Calu3 (cell line): Measurements from ENCODE around the gene KCTD1. TPM values are rescaled to one million over a fixed set of nuclear protein-coding genes. Genes with fewer than 3 reads are reported as not detected.

ENCODE experiments used
- BruUV-seq: library from RNA; stranded (reverse); fragments of 400-500 nt; replicated peaks from 2 replicates; lab custom pipeline; 2021; lab: Mats Ljungman, UMichigan
- CTCF ChIA-PET: fragments of 300-600 bp; sonication (Branson Sonifier 250); formaldehyde crosslinking; loops from one replicate; lab custom pipeline; 2022; ENCODE audit warnings: antibody characterized with exemption; lab: Charles Lee
- DNase-seq: peaks from one replicate; pipeline ENCODE4 v3.0.0; 2022
- H3K27ac Mint-ChIP-seq: one replicate; pipeline ENCODE4 v1.8.0; 2022; ENCODE audit warnings: mixed read lengths; ENCODE audit not compliant: unreplicated experiment
- H3K27me3 Mint-ChIP-seq: one replicate; pipeline ENCODE4 v1.8.0; 2022; ENCODE audit warnings: mixed read lengths; ENCODE audit not compliant: unreplicated experiment
- H3K36me3 Mint-ChIP-seq: one replicate; pipeline ENCODE4 v1.8.0; 2022; ENCODE audit warnings: mild to moderate bottlenecking, moderate library complexity, mixed read lengths; ENCODE audit not compliant: insufficient read depth, unreplicated experiment
- H3K4me1 Mint-ChIP-seq: one replicate; pipeline ENCODE4 v1.8.0; 2022; ENCODE audit warnings: mild to moderate bottlenecking, low read depth, mixed read lengths; ENCODE audit not compliant: unreplicated experiment
- H3K4me3 Mint-ChIP-seq: one replicate; pipeline ENCODE4 v1.8.0; 2022; ENCODE audit warnings: mild to moderate bottlenecking, low read depth, moderate library complexity, mixed read lengths; ENCODE audit not compliant: unreplicated experiment
- H3K9me3 Mint-ChIP-seq: one replicate; pipeline ENCODE4 v1.8.0; 2022; ENCODE audit warnings: low read depth, mixed read lengths; ENCODE audit not compliant: unreplicated experiment
- CTCF ChIP-seq: fragments of 200-600 bp; IDR thresholded peaks from one replicate; pipeline ENCODE4 v1.8.0; 2022; ENCODE audit warnings: antibody characterized with exemption; ENCODE audit not compliant: unreplicated experiment
- intact Hi-C: fragments of 100-400 bp; cut with micrococcal nuclease; formaldehyde crosslinking; loops from one replicate; pipeline ENCODE4 v1.10.0; 2022; ENCODE audit not compliant: unreplicated experiment
- total RNA-seq: library from RNA; stranded (reverse); gene quantifications from 2 replicates; pipeline ENCODE4 v1.2.3, GENCODE V29; 2022

Gene KCTD1
- total RNA-seq, 1 experiment from 2014 or later, result 54.1 TPM

GRCh38 chr18:26480897-26481795, 67.2 kb downstream of the KCTD1 start:
- H3K4me3 Mint-ChIP-seq, result peak overlapping the region; percentile 68
- no peak for TF ChIP-seq CTCF
- H3K4me1 Mint-ChIP-seq, result peaks cover 75% of the 10 kb centered on the region
- peaks cover 58% of the 10 kb centered on the region for H3K36me3 Mint-ChIP-seq
- peak overlapping the region; percentile 99 for H3K27ac Mint-ChIP-seq
- no peaks in the 10 kb centered on the region for H3K27me3 Mint-ChIP-seq
- TSS peak; percentile 93 for BruUV-seq
- CTCF ChIA-PET, result interaction anchor here (0.5 to 2.2 kb wide), 10 partner anchors 12 to 940 kb away, joined by 3 to 21 read pairs (median 6); partner anchors contain the start of gene KCTD1
- peak; percentile 77 for DNase-seq
- intact Hi-C loops, result loop anchor here (2.0 to 10.0 kb wide), 3 partner anchors 44 to 76 kb away; partner anchors contain the start of gene KCTD1
- no peaks in the 10 kb centered on the region for H3K9me3 Mint-ChIP-seq

GRCh38 chr18:26479681-26480079, 68.7 kb downstream of the KCTD1 start:
- intact Hi-C loops, result loop anchor here (2.0 to 10.0 kb wide), 3 partner anchors 43 to 75 kb away; partner anchors contain the start of gene KCTD1
- BruUV-seq, result no TSS peak
- H3K9me3 Mint-ChIP-seq, result no peaks in the 10 kb centered on the region
- no peak for TF ChIP-seq CTCF
- DNase-seq, result no peak
- CTCF ChIA-PET, result interaction anchor here (0.7 to 2.2 kb wide), 3 partner anchors 9 to 69 kb away, joined by 3 to 21 read pairs (median 10); partner anchors contain the start of gene KCTD1
- H3K27me3 Mint-ChIP-seq, result no peaks in the 10 kb centered on the region
- peaks cover 67% of the 10 kb centered on the region for H3K4me1 Mint-ChIP-seq
- H3K4me3 Mint-ChIP-seq, result peak overlapping the region; percentile 47
- H3K36me3 Mint-ChIP-seq, result peaks cover 63% of the 10 kb centered on the region
- H3K27ac Mint-ChIP-seq, result peak overlapping the region; percentile 99

- no peaks in the 10 kb centered on the region for H3K9me3 Mint-ChIP-seq
- BruUV-seq, result no TSS peak
- H3K36me3 Mint-ChIP-seq, result peaks cover 66% of the 10 kb centered on the region
- H3K4me1 Mint-ChIP-seq, result peaks cover 62% of the 10 kb centered on the region
- CTCF ChIA-PET, result interaction anchor here (1.8 kb wide), 1 partner anchor 11 kb away, joined by 4 read pairs; no protein-coding TSS in a partner anchor
- peak overlapping the region; percentile 99 for H3K27ac Mint-ChIP-seq
- H3K27me3 Mint-ChIP-seq, result no peaks in the 10 kb centered on the region
- intact Hi-C loops, result no loop called here
- no peak for DNase-seq
- H3K4me3 Mint-ChIP-seq, result peak overlapping the region; percentile 47
- TF ChIP-seq CTCF, result no peak
These were observed 69.2 kb downstream of the KCTD1 start for GRCh38 chr18:26479065-26479680.

- no peak for DNase-seq
- H3K4me1 Mint-ChIP-seq, result peaks cover 57% of the 10 kb centered on the region
- no peak for TF ChIP-seq CTCF
- H3K27me3 Mint-ChIP-seq, result no peaks in the 10 kb centered on the region
- H3K4me3 Mint-ChIP-seq, result peak overlapping the region; percentile 39
- BruUV-seq, result no TSS peak
- intact Hi-C loops, result no loop called here
- peaks cover 59% of the 10 kb centered on the region for H3K36me3 Mint-ChIP-seq
- CTCF ChIA-PET, result interaction anchor here (0.9 to 1.8 kb wide), 2 partner anchors 12 to 91 kb away, joined by 3 to 4 read pairs; no protein-coding TSS in a partner anchor
- H3K9me3 Mint-ChIP-seq, result no peaks in the 10 kb centered on the region
- H3K27ac Mint-ChIP-seq, result peak overlapping the region; percentile 99
These were observed 70.4 kb downstream of the KCTD1 start for GRCh38 chr18:26477828-26478466.
